Neural cell (in vitro differentiated cells): Measurements from ENCODE around the gene GAB1.

ENCODE experiments used
- CTCF ChIP-seq: fragments of 450-650 bp; IDR thresholded peaks from 2 replicates; pipeline ENCODE4 v1.5.1; 2014; ENCODE audit warnings: antibody characterized with exemption, mild to moderate bottlenecking, moderate library complexity; ENCODE audit not compliant: poor library complexity, severe bottlenecking
- EZH2 ChIP-seq: fragments of 200-600, 300-800 bp; shearing (Covaris generic), sonication (generic); IDR thresholded peaks from 2 replicates; pipeline ENCODE4 v1.6.1; 2014; ENCODE audit warnings: antibody characterized with exemption, low read length, borderline replicate concordance, mild to moderate bottlenecking; ENCODE audit not compliant: insufficient read depth, poor library complexity, severe bottlenecking
- MXI1 ChIP-seq: fragments of 450-650 bp; conservative IDR thresholded peaks from 2 replicates; pipeline ENCODE4 v1.6.1; 2014; ENCODE audit warnings: antibody characterized with exemption, mild to moderate bottlenecking; ENCODE audit not compliant: poor library complexity, severe bottlenecking
- POLR2AphosphoS5 ChIP-seq: IDR thresholded peaks from 2 replicates; pipeline ENCODE4 v1.6.1; 2012
- REST ChIP-seq: IDR thresholded peaks from 2 replicates; pipeline ENCODE4 v1.6.1; 2012; ENCODE audit warnings: borderline replicate concordance
- TAF1 ChIP-seq: IDR thresholded peaks from 2 replicates; pipeline ENCODE4 v1.6.1; 2012; ENCODE audit warnings: low read depth

- TF ChIP-seq EZH2 (no peak), CTCF (no peak), TAF1 (no peak), MXI1 (no peak), POLR2AphosphoS5 (no peak), REST (no peak)
Observed at GRCh38 chr4:143313521-143313920, 23.2 kb upstream of the GAB1 start.
